Occipital lobe (tissue), 2 donors: ENCODE measurements around the gene BZW2. TPM values are rescaled to one million over a fixed set of nuclear protein-coding genes. Genes with fewer than 3 reads are reported as not detected.
"Not testable (repeated sequence)": the region's sequence is repeated elsewhere in the genome, so short reads cannot be mapped to it uniquely, and the experiment has no call there.

Source experiments
- DNase-seq: peaks from one replicate; lab custom pipeline; 2025; lab: John Stamatoyannopoulos, UW
- total RNA-seq: library from RNA; depleted of rRNA; stranded (reverse); fragments of >200 nt; gene quantifications from one replicate; pipeline ENCODE4 v1.2.3, GENCODE V29; 2014

Gene BZW2
- total RNA-seq, 1 donor from 2014 or later, result 85.2 TPM

DNA sequence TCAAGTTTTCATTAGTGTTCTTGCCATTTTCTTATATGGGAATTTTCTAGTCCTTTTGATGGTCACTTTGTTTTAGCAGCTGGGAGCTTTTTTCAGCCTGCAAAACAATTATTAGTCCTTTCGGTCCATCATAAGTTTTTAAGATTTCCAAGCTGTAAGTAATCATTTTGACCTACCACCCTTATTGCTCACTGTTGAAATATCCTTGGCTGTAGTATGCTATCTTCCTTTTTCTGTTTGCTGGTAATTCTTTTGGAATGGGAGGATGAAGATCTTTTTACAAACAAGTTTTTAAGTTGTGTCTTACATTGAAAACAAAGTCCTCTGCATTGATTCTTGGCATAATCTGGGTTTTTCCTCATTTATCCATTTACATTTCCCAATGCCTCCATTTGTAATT is 24.0 kb downstream of the BZW2 start:
- DNase-seq, result no peak

DNA sequence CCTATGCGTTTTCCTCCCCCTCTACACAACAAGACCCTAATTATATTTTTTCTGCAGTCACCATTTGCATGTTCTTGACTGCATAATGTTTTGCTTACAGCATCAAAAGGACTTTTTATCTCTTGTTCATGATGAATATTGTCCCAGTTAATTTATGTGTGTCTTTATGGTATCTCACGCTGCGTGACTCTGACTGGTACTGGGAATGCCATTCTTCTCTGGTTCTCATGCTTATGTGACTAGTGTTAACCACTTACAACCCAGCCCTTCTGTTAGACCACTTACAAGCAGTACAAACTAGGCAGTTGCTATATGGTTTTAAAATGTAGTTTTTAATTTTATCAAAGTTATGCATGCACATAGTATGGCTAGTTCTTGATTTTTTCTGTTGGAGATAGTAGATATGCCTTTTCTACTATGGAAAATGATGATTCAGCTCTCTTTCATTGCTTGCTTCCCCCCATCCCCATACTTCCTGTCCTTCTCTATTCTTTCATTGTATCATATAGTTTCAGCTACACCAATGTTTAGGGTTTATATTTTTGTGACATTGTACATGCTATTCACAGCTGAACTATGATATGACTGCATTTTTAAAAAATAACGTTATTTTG is 24.9 kb downstream of the BZW2 start:
- DNase-seq, result no peak

DNA sequence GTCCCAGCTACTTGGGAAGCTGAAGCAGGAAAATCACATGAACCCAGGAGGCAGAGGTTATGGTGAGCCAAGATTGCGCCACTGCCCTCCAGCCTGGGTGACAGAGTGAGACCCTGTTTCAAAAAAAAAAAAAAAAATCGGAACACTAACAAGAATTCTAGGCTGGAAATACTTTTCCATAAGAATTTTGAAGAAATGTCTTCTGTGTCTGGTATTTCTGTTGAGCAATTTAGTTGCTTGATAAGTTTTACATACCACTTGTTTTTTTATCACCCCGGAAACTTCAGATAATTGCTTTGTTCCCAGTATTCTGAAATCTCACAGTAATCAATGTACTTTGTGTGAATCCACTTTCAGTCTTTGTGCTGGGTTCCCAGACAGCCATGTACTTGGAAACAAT is 25.8 kb downstream of the BZW2 start:
- DNase-seq, result no peak

DNA sequence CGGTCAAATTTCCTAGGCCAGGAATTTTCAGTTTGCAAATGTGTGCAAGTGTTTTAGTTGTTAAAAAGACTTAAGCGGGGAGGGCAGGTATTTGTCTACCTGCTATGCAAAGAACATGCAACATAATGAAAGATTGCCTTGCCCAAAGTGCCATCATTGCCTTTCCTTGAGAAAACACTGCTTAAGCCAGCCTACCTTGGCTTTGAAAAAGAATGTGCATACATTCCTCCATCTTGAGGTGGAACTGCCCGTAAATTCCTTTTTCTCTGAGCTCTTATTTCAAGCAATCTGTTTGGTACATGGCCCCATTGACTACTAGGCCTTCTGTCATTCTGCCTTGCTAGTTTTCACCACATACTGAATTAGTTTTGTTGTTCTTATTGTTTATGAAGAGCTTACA is 29.3 kb downstream of the BZW2 start:
- DNase-seq, result no peak

DNA sequence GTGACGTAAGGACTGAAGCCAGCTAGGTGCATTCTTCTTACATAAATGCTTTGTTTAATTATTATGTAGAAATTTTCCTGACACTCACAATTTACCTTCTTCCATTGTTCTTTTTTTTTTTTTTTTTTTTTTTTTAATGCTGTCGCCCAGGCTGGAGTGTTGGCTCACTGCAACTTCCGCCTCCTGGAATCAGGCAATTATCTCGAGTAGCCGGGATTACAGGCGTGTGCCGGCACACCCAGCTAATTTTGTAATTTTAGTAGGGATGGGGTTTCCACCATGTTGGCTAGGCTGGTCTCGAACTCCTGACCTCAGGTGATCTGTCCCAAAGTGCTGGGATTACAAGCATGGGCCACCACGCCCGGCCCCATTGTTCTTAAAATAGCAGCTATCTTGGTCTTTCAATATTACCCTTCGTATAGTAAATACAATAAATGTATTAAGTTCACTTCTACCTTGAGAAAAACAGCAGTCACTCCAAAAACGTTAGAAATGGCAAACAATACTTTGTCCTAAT is 32.1 kb downstream of the BZW2 start:
- DNase-seq, result no peak

DNA sequence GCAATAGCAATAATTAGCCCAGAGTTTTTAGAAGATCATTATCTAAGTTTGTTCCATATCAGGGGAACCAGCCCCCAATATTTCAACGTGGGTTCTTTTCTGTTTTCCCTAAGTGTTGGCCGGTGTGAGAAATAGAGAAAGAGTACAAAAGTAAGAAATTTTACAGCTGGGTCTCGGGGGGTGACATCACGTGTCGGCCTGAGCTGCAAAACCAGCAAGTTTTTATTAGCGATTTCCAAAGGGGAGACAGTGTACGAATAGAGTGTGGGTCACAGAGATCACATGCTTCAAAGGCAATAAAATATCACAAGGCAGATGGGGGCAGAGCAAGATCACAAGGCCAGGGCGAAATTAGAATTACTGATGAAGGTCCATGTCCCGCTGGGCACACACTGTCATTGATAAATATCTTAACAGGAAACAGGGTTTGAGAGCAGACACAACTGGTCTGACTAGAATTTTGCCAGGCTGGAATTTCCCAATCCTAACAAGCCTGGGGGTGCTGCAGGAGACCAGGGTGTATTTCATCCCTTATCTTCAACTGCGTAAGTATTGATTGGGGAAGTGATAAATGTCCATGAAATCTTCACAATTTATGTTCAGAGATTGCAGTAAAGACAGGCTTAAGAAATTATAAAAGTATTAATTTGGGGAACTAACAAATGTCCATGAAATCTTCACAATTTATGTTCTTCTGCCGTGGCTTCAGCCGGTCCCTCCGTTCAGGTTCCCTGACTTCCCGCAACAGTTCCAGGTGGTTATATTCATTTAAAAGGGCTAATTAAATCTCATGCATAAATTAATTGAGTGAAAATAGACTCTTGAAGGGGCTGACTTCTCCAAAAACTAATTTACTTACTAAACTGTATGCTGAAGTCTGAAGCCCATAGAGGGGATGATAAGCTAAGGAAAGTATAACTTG is 32.9 kb downstream of the BZW2 start:
- DNase-seq, result not testable (repeated sequence)

DNA sequence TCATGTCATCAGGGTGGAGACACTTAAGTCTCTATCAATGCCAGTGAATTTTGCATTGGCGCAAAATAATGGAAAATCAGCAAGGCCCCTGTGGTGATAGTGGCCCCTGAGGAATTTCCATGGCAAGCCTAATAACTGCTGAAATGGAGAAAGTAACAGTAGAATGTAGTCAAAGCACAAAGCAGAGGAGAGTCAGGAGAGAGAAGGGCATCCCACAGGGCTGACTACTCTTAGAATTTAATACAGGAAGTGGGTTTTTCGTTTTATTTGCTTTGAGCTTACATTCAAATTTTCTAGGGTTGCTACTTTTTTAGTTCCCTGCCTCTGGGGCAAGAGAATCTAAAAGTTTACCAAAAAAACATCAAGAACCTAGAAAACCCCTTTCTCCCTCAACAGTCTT is 39.0 kb downstream of the BZW2 start:
- no peak for DNase-seq

DNA sequence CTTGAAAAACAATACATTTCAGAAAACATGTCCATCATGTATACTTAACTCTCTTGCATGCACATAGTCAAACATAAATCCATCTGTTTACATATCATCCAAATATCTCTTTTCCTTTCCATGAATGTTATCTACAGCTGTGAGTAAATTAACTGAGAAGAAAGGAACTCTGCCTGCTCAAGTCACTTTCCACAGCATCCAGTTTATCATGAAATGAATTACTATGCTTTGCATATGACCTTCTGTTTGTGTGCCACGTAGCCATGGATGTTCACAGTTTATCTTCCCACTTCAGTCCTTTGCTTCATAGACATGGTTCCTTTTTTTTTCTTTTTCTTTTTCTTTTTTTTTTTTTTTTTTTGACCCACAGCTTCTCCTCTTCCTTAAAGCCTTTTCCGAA is 39.6 kb downstream of the BZW2 start:
- no peak for DNase-seq

DNA sequence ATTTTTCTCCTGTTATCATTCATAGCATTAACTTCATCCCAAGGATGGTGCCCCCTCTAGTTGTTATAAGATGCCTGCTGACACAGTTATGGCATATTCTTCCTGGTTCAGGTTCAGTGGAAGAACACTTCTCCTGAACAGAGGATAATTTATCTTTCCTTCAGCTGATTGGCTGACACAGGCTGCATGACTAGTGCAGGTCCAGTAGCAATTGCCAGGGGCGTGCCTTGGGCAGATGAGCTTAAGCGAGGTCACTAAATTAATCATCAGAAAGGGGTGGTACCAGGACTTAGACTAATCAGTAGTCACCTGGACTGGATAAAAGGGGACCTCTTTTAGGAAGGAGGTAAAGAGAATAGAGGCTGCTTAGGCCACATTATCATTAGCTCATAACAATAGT is 42.3 kb downstream of the BZW2 start:
- DNase-seq, result no peak

DNA sequence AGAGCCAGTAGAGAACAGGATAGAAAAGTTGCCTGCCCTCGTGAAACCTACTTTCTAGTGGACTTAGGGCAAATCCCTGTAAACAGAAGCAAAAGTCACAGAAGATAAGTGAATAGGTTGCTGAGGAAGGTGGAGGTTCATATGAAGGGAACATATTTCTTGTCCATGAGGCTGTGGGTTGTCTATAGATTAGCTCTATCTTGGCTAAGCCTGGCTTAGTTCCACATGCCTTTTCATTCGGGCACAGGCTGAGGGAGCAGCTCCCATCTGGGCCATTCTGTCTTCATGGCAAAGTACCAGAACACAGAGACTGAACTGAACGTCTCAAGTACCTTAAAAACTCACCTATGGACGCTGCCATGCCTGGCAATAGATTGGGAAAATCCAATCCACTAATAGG is 45.3 kb downstream of the BZW2 start:
- DNase-seq, result no peak

DNA sequence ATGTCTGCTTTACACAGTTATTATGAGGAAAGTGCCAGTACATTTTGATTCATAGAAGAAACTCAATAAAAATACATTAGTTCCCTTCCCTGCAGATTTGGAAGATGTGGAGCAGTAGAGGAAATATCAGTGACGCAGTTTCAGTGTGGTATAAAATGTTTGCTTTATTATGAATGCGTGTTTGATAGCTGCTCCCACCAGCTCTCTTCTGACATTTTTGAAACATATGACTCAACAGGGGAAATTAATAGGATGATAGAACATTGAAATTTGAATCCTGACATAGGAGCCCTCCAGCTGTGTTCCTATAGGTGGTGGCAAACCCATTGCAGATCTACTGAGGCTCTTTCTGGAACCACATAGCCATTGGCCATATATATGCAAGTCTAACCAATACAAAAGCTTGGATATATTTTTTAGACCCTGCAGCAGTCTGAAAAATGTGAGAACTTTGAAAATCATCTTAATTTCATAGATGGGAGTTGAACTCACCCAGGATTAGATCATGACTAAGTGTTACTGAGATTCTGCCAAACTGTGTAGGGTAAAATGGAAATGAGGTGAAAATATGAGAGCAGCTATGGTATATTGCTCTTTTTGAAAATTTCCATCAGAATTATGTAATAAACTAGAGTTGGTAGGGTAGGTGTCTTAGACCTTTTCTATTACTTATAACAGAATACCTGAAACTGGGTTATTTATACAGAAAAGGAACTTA is 47.8 kb downstream of the BZW2 start:
- no peak for DNase-seq

DNA sequence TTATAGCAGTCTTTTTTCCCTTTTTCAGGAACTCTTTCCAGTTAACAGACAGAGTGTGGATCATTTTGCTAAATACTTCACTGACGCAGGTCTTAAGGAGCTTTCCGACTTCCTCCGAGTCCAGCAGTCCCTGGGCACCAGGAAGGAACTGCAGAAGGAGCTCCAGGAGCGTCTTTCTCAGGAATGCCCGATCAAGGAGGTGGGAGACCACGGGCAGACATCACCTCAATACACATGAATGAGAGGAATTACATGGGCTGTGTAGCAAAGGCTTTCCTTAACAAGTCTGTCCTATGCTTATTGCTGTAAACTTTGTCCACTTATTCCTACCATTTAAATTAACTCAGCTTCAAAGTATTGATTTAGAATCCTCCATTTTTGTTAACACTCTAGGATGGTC is 48.8 kb downstream of the BZW2 start:
- DNase-seq, result no peak

DNA sequence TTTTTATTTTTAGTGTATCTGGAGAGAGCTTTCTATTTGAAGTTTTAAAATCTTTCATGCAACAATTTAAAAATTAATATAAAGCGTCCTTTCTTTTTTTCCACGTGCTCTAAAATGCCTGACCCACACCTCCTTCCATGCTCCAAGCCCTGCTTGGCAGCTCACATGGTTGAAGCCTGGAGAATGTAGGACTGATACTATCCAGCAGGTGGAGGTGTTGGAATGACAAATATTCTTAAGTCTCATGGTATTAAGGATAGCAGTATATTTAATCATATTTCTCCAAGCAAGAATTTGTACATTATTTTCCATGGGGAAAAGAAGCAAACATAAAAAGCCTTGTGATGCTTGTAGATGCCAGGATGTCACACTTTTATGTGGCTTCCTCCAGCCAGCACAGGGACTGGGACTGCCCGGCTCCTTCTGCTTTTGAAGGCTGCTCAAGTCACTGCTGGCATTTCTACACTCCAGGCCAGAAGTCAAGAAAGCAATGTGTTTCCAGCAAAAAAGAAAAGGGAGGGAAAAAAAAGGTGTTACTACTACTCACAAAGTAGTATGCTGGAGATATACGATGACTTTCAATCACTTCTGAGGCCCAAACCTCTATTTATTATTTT is 49.7 kb downstream of the BZW2 start:
- no peak for DNase-seq

DNA sequence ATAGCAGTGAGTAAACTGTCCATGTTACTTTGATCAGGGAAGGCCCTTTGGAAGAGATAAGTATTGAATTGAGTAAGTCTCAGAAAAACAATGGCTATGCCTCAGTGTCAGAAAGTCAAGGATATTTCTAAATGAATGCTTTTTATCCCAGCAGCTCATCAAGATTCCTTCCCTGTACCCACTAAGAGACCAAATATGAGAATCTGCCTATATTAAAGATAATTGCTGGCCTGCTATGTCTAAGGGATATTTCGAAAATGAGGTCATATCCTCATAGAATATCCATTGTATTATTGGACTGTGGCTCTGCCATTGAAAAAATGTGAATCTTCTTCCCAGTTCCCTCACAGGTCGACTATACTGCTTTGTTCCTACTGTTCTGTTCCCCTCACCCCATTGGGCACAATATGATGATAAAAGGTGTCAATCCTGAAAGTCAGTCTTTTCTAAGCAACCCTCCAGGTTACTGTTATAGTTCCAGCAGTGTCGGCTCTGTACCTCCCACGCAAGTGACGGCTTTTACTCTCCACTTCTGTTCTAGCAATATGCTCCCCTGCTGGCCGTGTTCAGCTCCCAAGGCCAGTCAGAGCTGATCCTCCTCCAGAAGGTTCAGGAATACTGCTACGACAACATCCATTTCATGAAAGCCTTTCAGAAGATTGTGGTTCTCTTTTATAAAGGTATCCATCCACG is 51.7 kb downstream of the BZW2 start:
- no peak for DNase-seq

DNA sequence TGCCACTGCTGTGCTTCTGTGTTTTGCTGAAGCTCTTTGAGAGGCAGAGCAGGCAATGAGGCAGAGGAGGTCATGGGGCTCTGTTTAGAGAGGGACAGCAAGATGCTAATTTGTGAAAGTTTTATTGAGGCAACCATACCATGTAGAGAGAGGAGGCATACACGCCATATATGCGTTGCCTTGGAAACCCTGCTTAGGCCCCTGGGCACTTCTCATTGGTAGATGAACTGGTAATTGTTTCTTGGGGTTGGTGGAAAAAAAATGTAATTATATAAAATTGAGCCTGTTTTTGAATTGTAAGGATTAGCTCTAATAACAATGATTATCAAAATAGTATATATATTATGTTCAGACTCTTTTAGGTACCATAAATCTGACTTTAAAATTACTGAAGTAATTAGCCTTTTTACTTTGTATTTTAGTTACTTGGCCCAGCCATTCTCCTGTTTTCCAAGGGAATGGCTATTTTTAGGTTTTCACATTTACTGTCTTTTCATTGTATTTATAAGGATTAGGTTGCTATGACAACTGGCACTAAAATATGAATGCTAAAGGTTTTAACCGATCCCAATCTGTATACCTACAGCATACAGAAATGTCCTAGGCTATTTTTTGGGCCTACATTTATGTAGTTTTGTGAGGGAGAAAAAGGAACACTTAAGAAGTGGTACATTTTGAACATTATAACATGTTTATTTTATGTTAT is 52.4 kb downstream of the BZW2 start:
- no peak for DNase-seq

DNA sequence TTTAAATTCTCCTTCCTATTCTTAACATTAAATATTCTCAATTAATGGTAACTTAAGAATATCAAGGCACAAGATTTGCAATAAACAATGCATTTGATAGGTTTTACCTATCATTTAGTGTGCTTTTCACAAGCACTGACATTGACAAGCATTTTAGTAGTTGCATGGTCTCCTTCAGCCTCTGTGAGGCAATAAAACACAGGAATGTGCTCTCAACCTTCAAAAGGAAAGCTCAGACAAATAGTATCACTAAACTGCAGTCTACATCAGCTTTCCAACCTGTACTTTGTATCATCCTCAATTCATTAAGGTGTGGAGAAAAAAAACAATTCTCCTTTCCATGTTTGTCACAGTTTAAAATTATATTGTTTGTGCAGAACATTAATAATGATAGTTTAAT is 56.5 kb downstream of the BZW2 start:
- DNase-seq, result no peak

DNA sequence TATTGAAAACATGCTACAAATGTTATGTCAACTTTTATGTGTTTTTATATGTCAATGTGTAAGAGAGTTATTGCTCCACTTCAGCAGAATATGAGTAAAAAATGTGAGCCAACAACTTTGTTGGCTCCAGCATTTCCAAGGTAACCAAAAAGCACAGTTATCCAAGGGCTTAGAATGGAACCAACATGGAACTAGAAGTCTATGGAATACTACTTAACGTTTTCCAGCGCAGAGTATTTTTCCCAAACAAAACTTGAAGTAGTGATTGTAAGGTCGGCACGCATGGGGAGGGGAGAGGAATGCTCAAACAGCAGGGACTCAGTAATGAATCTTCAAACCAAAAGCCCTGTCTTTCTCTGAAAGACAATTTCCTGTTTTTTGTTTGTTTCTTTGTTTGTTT is 62.5 kb downstream of the BZW2 start:
- DNase-seq, result no peak

DNA sequence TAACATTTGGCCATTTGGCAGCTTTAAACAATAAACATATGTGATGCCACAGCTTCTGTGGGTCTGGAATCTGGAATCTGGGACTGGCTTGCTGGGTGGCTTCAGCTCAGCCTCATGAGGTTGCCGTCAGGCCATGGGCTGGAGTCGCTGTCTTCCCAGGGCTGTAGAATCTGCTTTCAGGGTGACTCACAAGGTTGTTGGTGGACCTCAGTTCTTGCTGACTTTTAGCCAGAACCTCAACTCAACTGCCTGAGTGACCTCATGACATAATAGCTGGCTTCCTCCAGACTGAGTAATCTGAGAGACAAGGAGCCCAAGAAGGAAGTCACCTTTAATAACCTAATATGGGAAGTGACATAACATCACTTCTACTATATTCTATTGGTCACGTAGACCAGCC is 63.0 kb downstream of the BZW2 start:
- no peak for DNase-seq

DNA sequence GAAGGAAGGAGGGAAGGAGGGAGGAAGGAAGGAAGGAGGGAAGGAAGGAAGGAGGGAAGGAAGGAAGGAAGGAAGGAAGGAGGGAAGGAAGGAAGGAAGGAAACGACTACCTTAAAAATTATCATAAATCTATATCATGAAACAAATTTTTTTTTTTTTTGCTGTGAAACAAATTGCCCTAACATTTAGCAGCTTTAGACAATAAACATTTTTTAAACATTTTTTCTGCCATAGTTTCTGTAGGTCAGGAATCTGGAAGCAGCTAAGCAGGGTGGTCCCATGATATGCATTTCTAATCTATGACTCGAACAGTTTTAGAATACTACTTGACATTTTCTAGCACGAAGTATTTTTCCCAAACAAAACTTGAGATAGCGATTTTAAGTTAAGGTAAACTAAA is 64.7 kb downstream of the BZW2 start:
- no peak for DNase-seq

DNA sequence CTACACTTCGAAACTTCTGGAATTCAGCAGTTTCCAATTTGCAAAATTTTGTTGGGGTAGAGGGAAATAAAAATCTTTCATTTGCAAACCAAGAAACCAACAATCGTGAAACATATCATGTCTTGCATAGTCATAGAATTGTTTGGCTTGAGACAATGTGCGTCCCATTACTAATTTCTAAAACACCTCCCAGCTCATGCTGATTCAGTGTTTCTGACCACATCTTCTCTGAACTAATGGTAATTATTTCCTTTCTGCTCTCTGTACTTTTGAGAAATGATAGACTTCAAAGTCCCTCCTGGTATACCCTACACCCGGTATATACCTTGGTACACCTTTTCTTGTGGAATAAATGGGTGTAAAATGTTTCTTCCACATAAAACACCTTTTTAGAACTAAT is 65.7 kb downstream of the BZW2 start:
- DNase-seq, result no peak

DNA sequence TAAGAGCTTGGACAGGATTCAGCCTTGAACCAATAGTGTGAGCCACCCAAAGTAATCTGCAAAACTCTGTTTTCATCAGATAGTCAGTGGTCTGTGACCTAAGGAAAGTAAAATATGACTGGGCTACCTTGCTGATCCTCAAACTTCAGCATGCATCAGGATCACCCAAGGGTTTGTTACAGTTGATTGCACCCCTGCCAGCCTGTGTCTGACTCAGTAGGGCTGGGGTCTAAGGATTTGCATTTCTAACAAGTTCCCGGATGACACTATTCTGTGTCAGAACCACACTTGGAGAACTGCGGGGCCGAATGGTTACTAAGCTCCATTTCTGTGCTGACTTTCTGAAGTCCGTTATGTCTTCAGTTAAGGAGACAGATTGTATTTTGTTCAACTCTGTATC is 66.9 kb downstream of the BZW2 start:
- DNase-seq, result no peak
